Caco-2 (cell line): ENCODE measurements around the gene FAF2. TPM values are rescaled to one million over a fixed set of nuclear protein-coding genes. Genes with fewer than 3 reads are reported as not detected.
A peak's percentile ranks its signal among the peaks of the same experiment; 100 is the strongest.

Experiments
- Bru-seq: library from RNA; stranded (reverse); fragments of 400-500 nt; gene quantifications from one replicate; lab custom pipeline; 2021; lab: Mats Ljungman, UMichigan
- BruChase-seq, 2 experiments: library from RNA; stranded (reverse); fragments of 400-500 nt; gene quantifications; one replicate each; lab custom pipeline; 2021; lab: Mats Ljungman, UMichigan
- BruUV-seq: library from RNA; stranded (reverse); fragments of 400-500 nt; replicated peaks from 2 replicates; lab custom pipeline; 2021; lab: Mats Ljungman, UMichigan
- CTCF ChIA-PET: fragments of 300-600 bp; sonication (Branson Sonifier 250); formaldehyde crosslinking; loops from one replicate; lab custom pipeline; 2022; ENCODE audit warnings: antibody characterized with exemption; lab: Charles Lee
- POLR2A ChIA-PET: fragments of 300-600 bp; sonication (Branson Sonifier 250); formaldehyde crosslinking; loops from one replicate; lab custom pipeline; 2022; ENCODE audit warnings: antibody characterized with exemption; lab: Charles Lee
- DNase-seq, 2 experiments: peaks; one replicate each; pipeline versions ENCODE4 v3.0.0 to v3.0.0-alpha.2; 2020 to 2022
- H3K27me3 ChIP-seq: replicated peaks from 2 replicates; pipeline ENCODE4 v1.6.0; 2011; ENCODE audit warnings: low read length; ENCODE audit not compliant: control insufficient read depth, insufficient read depth
- H3K36me3 ChIP-seq: 2 replicates; pipeline ENCODE4 v1.5.1; 2011; ENCODE audit warnings: low read length; ENCODE audit not compliant: control insufficient read depth, insufficient read depth
- H3K4me1 ChIP-seq: fragments of 250-450 bp; sonication (Bioruptor Pico); 2 replicates; pipeline ENCODE4 v1.5.1; 2020; ENCODE audit warnings: mild to moderate bottlenecking
- H3K4me3 ChIP-seq: 2 replicates; pipeline ENCODE4 v1.5.1; 2011; ENCODE audit warnings: low read depth, mild to moderate bottlenecking, control low read depth, low read length
- H3K9me3 ChIP-seq: fragments of 250-450 bp; sonication (Bioruptor Pico); 2 replicates; pipeline ENCODE4 v1.5.1; 2020; ENCODE audit warnings: mild to moderate bottlenecking, moderate library complexity
- H3K27ac Mint-ChIP-seq: one replicate; pipeline ENCODE4 v1.8.0; 2022; ENCODE audit warnings: mixed read lengths; ENCODE audit not compliant: unreplicated experiment
- H3K27me3 Mint-ChIP-seq: one replicate; pipeline ENCODE4 v1.8.0; 2022; ENCODE audit warnings: mixed read lengths; ENCODE audit not compliant: insufficient read depth, unreplicated experiment
- H3K36me3 Mint-ChIP-seq: one replicate; pipeline ENCODE4 v1.8.0; 2022; ENCODE audit warnings: mild to moderate bottlenecking, mixed read lengths; ENCODE audit not compliant: insufficient read depth, unreplicated experiment
- H3K4me1 Mint-ChIP-seq: one replicate; pipeline ENCODE4 v1.8.0; 2022; ENCODE audit warnings: low read depth, mixed read lengths; ENCODE audit not compliant: unreplicated experiment
- H3K4me3 Mint-ChIP-seq: one replicate; pipeline ENCODE4 v1.8.0; 2022; ENCODE audit warnings: mild to moderate bottlenecking, moderate library complexity, mixed read lengths; ENCODE audit not compliant: unreplicated experiment
- H3K9me3 Mint-ChIP-seq: one replicate; pipeline ENCODE4 v1.8.0; 2022; ENCODE audit warnings: mixed read lengths; ENCODE audit not compliant: unreplicated experiment
- intact Hi-C: fragments of 100-400 bp; cut with micrococcal nuclease; formaldehyde crosslinking; loops from one replicate; pipeline ENCODE4 v1.10.0; 2022; ENCODE audit not compliant: unreplicated experiment
- long read RNA-seq: library from polyadenylated mRNA; stranded (forward); transcript quantifications from one replicate; pipeline ENCODE4 v2.0.0, GENCODE V29; 2022
- total RNA-seq: library from RNA; stranded (reverse); gene quantifications from 2 replicates; pipeline ENCODE4 v1.2.3, GENCODE V29; 2022
- TF ChIP-seq, protein P1 (sequence below), 2 experiments: fragments of 200-600 bp in 1 of 2; IDR thresholded peaks; 1 replicate in 1 of 2; 2 replicates in 1 of 2; pipeline versions ENCODE4 v1.5.1 to v1.8.0; 2011 to 2022; ENCODE audit warnings: antibody characterized with exemption in 1 of 2, control low read depth in 1 of 2, inconsistent platforms in 1 of 2, low read depth in 1 of 2, low read length in 1 of 2, mild to moderate bottlenecking in 1 of 2, moderate library complexity in 1 of 2; ENCODE audit not compliant: insufficient read depth in 1 of 2, severe bottlenecking in 1 of 2, unreplicated experiment in 1 of 2

The FAF2 gene, protein sequence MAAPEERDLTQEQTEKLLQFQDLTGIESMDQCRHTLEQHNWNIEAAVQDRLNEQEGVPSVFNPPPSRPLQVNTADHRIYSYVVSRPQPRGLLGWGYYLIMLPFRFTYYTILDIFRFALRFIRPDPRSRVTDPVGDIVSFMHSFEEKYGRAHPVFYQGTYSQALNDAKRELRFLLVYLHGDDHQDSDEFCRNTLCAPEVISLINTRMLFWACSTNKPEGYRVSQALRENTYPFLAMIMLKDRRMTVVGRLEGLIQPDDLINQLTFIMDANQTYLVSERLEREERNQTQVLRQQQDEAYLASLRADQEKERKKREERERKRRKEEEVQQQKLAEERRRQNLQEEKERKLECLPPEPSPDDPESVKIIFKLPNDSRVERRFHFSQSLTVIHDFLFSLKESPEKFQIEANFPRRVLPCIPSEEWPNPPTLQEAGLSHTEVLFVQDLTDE
- total RNA-seq (55.5 and 57.9 TPM in 2 replicates), Bru-seq, nascent RNA (percentile 88 among the genes with signal in this experiment), BruChase-seq, experiment 1, labeled RNA remaining after a 2-hour chase (percentile 89 among the genes with signal in this experiment), BruChase-seq, experiment 2, labeled RNA remaining after a 6-hour chase (percentile 87 among the genes with signal in this experiment)
- long read RNA-seq, full-length matches to known transcripts: 70 of 92 reads
- long read RNA-seq, partial matches to known transcripts: 4 of 92 reads
- long read RNA-seq, other reads (novel, unspliced or antisense): 18 of 92 reads

GRCh38 chr5:176447978-176448608, at the start of gene FAF2:
Gene FAF2, plus strand, starts transcription at chr5:176448385. Its CDS starts 23 bp downstream, at chr5:176448408.
- no peaks in the 10 kb centered on the region for H3K36me3 ChIP-seq
- peak within 1 kb of the TSS; percentile 88 for H3K4me3 ChIP-seq
- peaks cover 7% of the 10 kb centered on the region for H3K4me1 Mint-ChIP-seq
- intact Hi-C loops: loop anchor here (1.0 to 2.0 kb wide), 3 partner anchors 32 to 89 kb away; partner anchors contain the start of genes CLTB, HIGD2A, NOP16 and RNF44
- H3K27ac Mint-ChIP-seq: peak within 1 kb of the TSS; percentile 91
- ChIA-PET POLR2A (interaction anchor here (0.5 to 2.1 kb wide), 11 partner anchors 18 to 1697 kb away, joined by 3 to 23 read pairs (median 5); partner anchors contain the start of genes CLTB, GRK6, KIAA1191 and RNF44), CTCF (interaction anchor here (0.6 to 1.8 kb wide), 25 partner anchors 16 to 718 kb away, joined by 3 to 24 read pairs (median 5); partner anchors contain the start of genes CLTB and RNF44)
- TF ChIP-seq, protein P1, sequence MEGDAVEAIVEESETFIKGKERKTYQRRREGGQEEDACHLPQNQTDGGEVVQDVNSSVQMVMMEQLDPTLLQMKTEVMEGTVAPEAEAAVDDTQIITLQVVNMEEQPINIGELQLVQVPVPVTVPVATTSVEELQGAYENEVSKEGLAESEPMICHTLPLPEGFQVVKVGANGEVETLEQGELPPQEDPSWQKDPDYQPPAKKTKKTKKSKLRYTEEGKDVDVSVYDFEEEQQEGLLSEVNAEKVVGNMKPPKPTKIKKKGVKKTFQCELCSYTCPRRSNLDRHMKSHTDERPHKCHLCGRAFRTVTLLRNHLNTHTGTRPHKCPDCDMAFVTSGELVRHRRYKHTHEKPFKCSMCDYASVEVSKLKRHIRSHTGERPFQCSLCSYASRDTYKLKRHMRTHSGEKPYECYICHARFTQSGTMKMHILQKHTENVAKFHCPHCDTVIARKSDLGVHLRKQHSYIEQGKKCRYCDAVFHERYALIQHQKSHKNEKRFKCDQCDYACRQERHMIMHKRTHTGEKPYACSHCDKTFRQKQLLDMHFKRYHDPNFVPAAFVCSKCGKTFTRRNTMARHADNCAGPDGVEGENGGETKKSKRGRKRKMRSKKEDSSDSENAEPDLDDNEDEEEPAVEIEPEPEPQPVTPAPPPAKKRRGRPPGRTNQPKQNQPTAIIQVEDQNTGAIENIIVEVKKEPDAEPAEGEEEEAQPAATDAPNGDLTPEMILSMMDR (IDR thresholded peaks at IDR 0.05; ENCODE audit: insufficient read depth in 1 of 2, low read depth in 1 of 2, low read length in 1 of 2, severe bottlenecking in 1 of 2, unreplicated experiment in 1 of 2): peak; percentile 92 to 93
- H3K27me3 Mint-ChIP-seq: no peaks in the 10 kb centered on the region
- no TSS peak for BruUV-seq
- H3K36me3 Mint-ChIP-seq: peaks cover 33% of the 10 kb centered on the region
- H3K4me1 ChIP-seq: peaks cover 12% of the 10 kb centered on the region; the same call in 1 of the 2 replicates
- H3K4me3 Mint-ChIP-seq: peak within 1 kb of the TSS; percentile 86
- H3K9me3 ChIP-seq: no peaks in the 10 kb centered on the region
- peak; percentile 97 to 99 for DNase-seq
- no peaks in the 10 kb centered on the region for H3K27me3 ChIP-seq
- H3K9me3 Mint-ChIP-seq: no peaks in the 10 kb centered on the region

DNA sequence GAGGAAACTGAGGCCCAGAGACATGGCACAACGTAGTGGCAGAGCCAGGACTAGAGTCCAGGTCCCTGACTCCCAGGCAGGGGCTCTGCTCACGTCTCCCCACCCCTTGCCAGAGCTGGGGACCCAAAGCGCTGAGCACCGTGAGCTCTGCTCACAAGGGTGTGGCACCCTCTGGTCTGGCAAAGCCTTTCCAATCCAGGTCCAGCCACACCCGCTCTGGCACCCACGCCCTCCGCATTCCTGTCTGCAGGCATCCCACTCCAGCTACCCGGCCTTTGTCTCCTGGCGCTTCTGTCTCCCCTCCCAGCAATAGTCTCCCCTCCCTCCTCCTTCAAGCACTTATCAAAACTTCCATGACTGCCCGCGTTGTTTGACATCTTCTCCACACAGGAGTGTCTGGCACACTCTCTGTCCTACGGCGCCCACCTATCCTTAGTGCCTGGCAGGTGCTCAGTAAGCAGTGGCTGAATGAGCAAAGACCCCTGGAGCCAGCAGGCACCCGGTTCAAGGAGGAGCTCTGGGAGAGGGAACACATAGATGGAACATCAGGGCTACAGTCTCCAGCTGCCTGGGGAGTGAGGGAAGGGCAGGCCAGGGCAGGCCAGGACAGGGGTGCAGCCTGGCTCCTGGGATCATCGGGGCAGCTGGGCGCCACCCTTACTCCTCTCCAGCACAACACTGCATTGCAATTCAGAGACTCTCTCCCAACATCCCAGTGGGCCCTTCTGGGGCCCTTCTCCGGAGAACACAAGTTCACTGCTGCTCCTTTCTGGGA, 47.6 kb upstream of the FAF2 start:
- Histone ChIP-seq H3K4me3 (no peak overlapping the region), H3K27me3 (no peaks in the 10 kb centered on the region), H3K9me3 (no peaks in the 10 kb centered on the region), H3K36me3 (no peaks in the 10 kb centered on the region; the same call in 1 of the 2 replicates), H3K4me1 (no peaks in the 10 kb centered on the region)
- TF ChIP-seq, protein P1 (IDR thresholded peaks at IDR 0.05; ENCODE audit: insufficient read depth in 1 of 2, low read depth in 1 of 2, low read length in 1 of 2, severe bottlenecking in 1 of 2, unreplicated experiment in 1 of 2): no peak
- peaks cover 13% of the 10 kb centered on the region for H3K36me3 Mint-ChIP-seq
- no TSS peak for BruUV-seq
- ChIA-PET CTCF (no interaction called here), POLR2A (no interaction called here)
- no peaks in the 10 kb centered on the region for H3K27me3 Mint-ChIP-seq
- intact Hi-C loops: no loop called here
- no peak for DNase-seq
- H3K4me1 Mint-ChIP-seq: peaks cover 10% of the 10 kb centered on the region
- peak overlapping the region; percentile 19 for H3K27ac Mint-ChIP-seq
- no peaks in the 10 kb centered on the region for H3K9me3 Mint-ChIP-seq
- H3K4me3 Mint-ChIP-seq: no peak overlapping the region
